Ovary (tissue), 3 donors: ENCODE measurements around the gene PNMA8A.

Experiments
- EP300 ChIP-seq: sonication (generic); formaldehyde crosslinking; IDR thresholded peaks from one replicate; pipeline ENCODE4 v1.6.1; 2017; ENCODE audit warnings: antibody characterized with exemption
- POLR2A ChIP-seq: fragments of 450-650 bp; IDR thresholded peaks from one replicate; pipeline ENCODE4 v1.6.1; 2017; ENCODE audit warnings: antibody characterized with exemption, mild to moderate bottlenecking, moderate library complexity
- TF ChIP-seq, protein P1 (sequence below), 3 donors: fragments of 450-650 bp in 2 of 3; fragments of 200-600 bp in 1 of 3; IDR thresholded peaks; one replicate each; pipeline versions ENCODE4 v1.5.1 to v1.8.0; 2016 to 2022; ENCODE audit warnings: antibody characterized with exemption in 3 of 3, mild to moderate bottlenecking in 1 of 3
- donor health status: DM: no; HTN: no; CAD: no.

DNA sequence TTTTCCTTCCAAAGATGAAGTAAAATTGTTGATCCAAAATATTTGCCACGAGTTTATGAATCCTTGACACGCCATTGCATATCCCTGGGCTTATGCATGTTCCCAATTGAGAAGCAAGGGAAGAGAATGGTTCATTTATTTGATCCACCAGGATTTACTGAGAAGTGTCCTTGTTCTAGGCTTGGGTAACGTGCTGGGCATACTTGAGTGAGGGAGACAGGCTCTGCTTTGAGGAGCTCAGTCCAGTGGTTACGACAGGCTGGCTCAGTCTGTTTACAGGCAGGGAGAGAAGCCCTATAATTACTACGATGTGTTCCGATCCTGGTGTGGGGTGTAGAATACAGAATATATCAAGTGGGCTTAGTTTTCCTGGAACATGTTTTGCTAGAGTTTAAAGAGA lies 36.4 kb downstream of the PNMA8A start:
- TF ChIP-seq, protein P1, sequence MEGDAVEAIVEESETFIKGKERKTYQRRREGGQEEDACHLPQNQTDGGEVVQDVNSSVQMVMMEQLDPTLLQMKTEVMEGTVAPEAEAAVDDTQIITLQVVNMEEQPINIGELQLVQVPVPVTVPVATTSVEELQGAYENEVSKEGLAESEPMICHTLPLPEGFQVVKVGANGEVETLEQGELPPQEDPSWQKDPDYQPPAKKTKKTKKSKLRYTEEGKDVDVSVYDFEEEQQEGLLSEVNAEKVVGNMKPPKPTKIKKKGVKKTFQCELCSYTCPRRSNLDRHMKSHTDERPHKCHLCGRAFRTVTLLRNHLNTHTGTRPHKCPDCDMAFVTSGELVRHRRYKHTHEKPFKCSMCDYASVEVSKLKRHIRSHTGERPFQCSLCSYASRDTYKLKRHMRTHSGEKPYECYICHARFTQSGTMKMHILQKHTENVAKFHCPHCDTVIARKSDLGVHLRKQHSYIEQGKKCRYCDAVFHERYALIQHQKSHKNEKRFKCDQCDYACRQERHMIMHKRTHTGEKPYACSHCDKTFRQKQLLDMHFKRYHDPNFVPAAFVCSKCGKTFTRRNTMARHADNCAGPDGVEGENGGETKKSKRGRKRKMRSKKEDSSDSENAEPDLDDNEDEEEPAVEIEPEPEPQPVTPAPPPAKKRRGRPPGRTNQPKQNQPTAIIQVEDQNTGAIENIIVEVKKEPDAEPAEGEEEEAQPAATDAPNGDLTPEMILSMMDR (IDR thresholded peaks at IDR 0.05) = no peak
- TF ChIP-seq POLR2A (no peak), EP300 (no peak)
